ENCODE results near the gene TUBB. TPM values are rescaled to one million over a fixed set of nuclear protein-coding genes. Genes with fewer than 3 reads are reported as not detected.

Gene TUBB
- total and polyA plus RNA-seq, 2 donors (not counting 1 experiment from before 2014, with no cell fraction given) = 102 to 295 TPM

DNA sequence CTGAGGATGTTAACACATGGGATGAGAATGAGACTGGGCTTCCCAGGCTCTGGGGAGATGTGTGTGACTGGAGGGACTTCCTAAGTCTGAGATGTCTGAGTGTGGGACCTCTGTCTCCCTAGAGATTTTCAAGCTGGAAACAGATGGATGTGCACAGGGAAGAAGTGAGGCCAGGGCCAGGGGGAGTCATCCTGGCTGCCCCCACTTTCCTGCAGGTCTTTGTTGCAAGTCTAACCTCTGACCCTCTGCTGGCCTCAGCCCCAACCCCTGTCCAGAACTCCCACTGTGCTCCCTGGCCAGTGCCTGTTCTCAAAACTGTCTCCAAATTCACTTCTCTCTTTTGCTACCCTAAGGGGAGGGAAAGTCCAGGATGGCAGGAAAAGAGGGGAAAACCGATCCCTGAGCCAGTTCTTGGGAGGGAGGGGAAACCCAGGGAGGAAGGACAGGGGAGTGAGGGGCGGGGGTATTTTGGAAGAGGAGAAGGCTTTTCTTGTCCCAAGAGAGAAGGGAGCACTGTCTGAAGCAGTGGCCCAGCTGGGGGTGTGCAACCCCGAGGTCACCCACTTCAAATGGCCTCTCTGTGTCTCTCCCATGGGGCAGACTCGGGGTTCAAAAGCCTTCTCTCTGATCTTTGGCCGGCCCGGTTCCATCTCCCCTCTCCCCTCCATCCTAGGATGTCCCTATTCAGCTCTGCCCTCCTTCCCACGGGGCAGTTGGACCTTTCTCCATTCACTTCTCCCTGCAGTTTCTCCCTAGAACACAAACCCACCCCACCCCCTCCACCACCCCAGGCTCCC is 36.8 kb upstream of the TUBB start:
- WGBS (ENCODE audit: insufficient coverage) = 0% methylated on average over 6 of the region's 7 CpGs
- H3K4me2 ChIP-seq (replicated peaks; ENCODE audit: low read depth, low read length, poor library complexity, severe bottlenecking) = peak overlapping the region; percentile 100
- no peak for DNase-seq
- peak overlapping the region; percentile 91 to 100 (median 97) for H3K4me3 ChIP-seq (ENCODE audit: control extremely low read depth in 1 of 5, extremely low read depth in 1 of 5, insufficient read depth in 1 of 5, low read depth in 2 of 5, low read length in 4 of 5)
- ChIA-PET POLR2A (interaction anchor here (0.6 to 8.7 kb wide), 6 partner anchors 11 to 843 kb away, joined by 3 to 216 read pairs (median 6); partner anchors contain the start of genes DHX16, MDC1 and TUBB), CTCF (interaction anchor here (0.6 to 19.8 kb wide), 4 partner anchors 10 to 200 kb away, joined by 3 to 963 read pairs (median 4); partner anchors contain the start of genes MDC1 and TUBB)
- H3K27ac ChIP-seq (ENCODE audit: low read length in 2 of 2) = peak overlapping the region; percentile 57 to 97
- H3K27me3 ChIP-seq (replicated peaks in 1 of 4; ENCODE audit: control extremely low read depth in 1 of 4, control insufficient read depth in 3 of 4, insufficient read depth in 4 of 4, low read length in 3 of 4) = no peaks in the 10 kb centered on the region
- Mint-ChIP-seq H3K4me1 (peaks cover 69% of the 10 kb centered on the region), H3K9me3 (ENCODE audit: insufficient read depth) (no peaks in the 10 kb centered on the region), H3K4me3 (peak overlapping the region; percentile 97), H3K27me3 (no peaks in the 10 kb centered on the region), H3K27ac (peak overlapping the region; percentile 99)
- intact Hi-C loops (cut with micrococcal nuclease) = no loop called here
- peaks cover 48 to 52% of the 10 kb centered on the region in 2 donors for H3K4me1 ChIP-seq (ENCODE audit: control insufficient read depth in 2 of 2, insufficient read depth in 2 of 2, low read length in 2 of 2)
- TF ChIP-seq, protein P1, sequence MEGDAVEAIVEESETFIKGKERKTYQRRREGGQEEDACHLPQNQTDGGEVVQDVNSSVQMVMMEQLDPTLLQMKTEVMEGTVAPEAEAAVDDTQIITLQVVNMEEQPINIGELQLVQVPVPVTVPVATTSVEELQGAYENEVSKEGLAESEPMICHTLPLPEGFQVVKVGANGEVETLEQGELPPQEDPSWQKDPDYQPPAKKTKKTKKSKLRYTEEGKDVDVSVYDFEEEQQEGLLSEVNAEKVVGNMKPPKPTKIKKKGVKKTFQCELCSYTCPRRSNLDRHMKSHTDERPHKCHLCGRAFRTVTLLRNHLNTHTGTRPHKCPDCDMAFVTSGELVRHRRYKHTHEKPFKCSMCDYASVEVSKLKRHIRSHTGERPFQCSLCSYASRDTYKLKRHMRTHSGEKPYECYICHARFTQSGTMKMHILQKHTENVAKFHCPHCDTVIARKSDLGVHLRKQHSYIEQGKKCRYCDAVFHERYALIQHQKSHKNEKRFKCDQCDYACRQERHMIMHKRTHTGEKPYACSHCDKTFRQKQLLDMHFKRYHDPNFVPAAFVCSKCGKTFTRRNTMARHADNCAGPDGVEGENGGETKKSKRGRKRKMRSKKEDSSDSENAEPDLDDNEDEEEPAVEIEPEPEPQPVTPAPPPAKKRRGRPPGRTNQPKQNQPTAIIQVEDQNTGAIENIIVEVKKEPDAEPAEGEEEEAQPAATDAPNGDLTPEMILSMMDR (IDR thresholded peaks at IDR 0.05) = no peak
- TF ChIP-seq EZH2 (IDR thresholded peaks at IDR 0.05; ENCODE audit: borderline replicate concordance, insufficient read depth, low read depth, low read length, poor library complexity, severe bottlenecking) = no peak
- H2AFZ ChIP-seq (ENCODE audit: insufficient read depth, low read depth, low read length, poor library complexity, severe bottlenecking) = no peak overlapping the region
- H3K9me3 ChIP-seq (ENCODE audit: control extremely low read depth in 1 of 3, control insufficient read depth in 2 of 3, insufficient read depth in 1 of 3, low read length in 2 of 3) = no peaks in the 10 kb centered on the region
- ATAC-seq (ENCODE audit: low read depth) = no peak
- peaks cover 83% of the 10 kb centered on the region for H4K20me1 ChIP-seq (ENCODE audit: control insufficient read depth, insufficient read depth, low read length, poor library complexity, severe bottlenecking)
- H3K9ac ChIP-seq (ENCODE audit: low read length) = peak overlapping the region; percentile 98
- H3K79me2 ChIP-seq (ENCODE audit: control insufficient read depth, insufficient read depth, low read length) = peaks cover 87% of the 10 kb centered on the region
- H3K36me3 ChIP-seq (replicated peaks in 1 of 2; ENCODE audit: control extremely low read depth in 1 of 2, control insufficient read depth in 1 of 2, extremely low read depth in 1 of 2, insufficient read depth in 2 of 2, low read length in 1 of 2) = peaks cover 0 to 32% of the 10 kb centered on the region in 2 experiments

DNA sequence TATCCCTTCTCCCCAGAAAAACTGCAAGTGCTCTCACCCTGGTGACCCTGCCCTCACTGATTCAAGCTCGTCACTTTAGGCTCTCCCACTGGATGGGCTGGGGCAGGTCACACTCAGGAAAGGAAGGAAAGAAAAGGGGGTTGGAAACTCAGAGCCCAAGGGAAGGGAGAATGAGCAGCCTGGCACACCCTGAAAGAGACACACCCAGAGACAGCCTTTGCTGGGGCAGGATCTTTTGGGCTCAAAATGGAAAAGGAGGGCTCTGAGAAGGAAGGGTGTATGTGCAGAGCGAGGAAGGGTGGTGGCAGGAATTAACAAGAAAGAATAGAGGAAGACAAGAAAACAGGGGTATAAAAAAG is 36.2 kb upstream of the TUBB start:
- Histone ChIP-seq H3K36me3 (replicated peaks in 1 of 2; ENCODE audit: control extremely low read depth in 1 of 2, control insufficient read depth in 1 of 2, extremely low read depth in 1 of 2, insufficient read depth in 2 of 2, low read length in 1 of 2) (peaks cover 0 to 26% of the 10 kb centered on the region in 2 experiments), H3K4me2 (replicated peaks; ENCODE audit: low read depth, low read length, poor library complexity, severe bottlenecking) (peak overlapping the region; percentile 100), H3K79me2 (ENCODE audit: control insufficient read depth, insufficient read depth, low read length) (peaks cover 81% of the 10 kb centered on the region), H2AFZ (ENCODE audit: insufficient read depth, low read depth, low read length, poor library complexity, severe bottlenecking) (no peak overlapping the region), H4K20me1 (ENCODE audit: control insufficient read depth, insufficient read depth, low read length, poor library complexity, severe bottlenecking) (peaks cover 77% of the 10 kb centered on the region), H3K27ac (ENCODE audit: low read length in 2 of 2) (peak overlapping the region; percentile 53 to 97), H3K27me3 (replicated peaks in 1 of 4; ENCODE audit: control extremely low read depth in 1 of 4, control insufficient read depth in 3 of 4, insufficient read depth in 4 of 4, low read length in 3 of 4) (no peaks in the 10 kb centered on the region), H3K9me3 (ENCODE audit: control extremely low read depth in 1 of 3, control insufficient read depth in 2 of 3, insufficient read depth in 1 of 3, low read length in 2 of 3) (no peaks in the 10 kb centered on the region), H3K4me1 (ENCODE audit: control insufficient read depth in 2 of 2, insufficient read depth in 2 of 2, low read length in 2 of 2) (peaks cover 50 to 52% of the 10 kb centered on the region in 2 donors), H3K9ac (ENCODE audit: low read length) (peak overlapping the region; percentile 98), H3K4me3 (ENCODE audit: control extremely low read depth in 1 of 5, extremely low read depth in 1 of 5, insufficient read depth in 1 of 5, low read depth in 2 of 5, low read length in 4 of 5) (peak overlapping the region; percentile 91 to 100 (median 97))
- CTCF ChIA-PET = interaction anchor here (0.9 to 19.8 kb wide), 3 partner anchors 10 to 201 kb away, joined by 3 to 963 read pairs (median 3); partner anchors contain the start of genes MDC1 and TUBB
- Mint-ChIP-seq H3K4me1 (peaks cover 72% of the 10 kb centered on the region), H3K27ac (peak overlapping the region; percentile 99), H3K9me3 (ENCODE audit: insufficient read depth) (no peaks in the 10 kb centered on the region), H3K4me3 (peak overlapping the region; percentile 97), H3K27me3 (no peaks in the 10 kb centered on the region)
- POLR2A ChIA-PET = interaction anchor here (0.6 to 8.7 kb wide), 4 partner anchors 36 to 199 kb away, joined by 4 to 216 read pairs (median 8); partner anchors contain the start of genes MDC1 and TUBB
- DNase-seq (no peak), ATAC-seq (ENCODE audit: low read depth) (no peak)
- WGBS (ENCODE audit: insufficient coverage) = 0% methylated on average over 1 of the region's 2 CpGs
- TF ChIP-seq, protein P1 (IDR thresholded peaks at IDR 0.05) = no peak
- no peak for TF ChIP-seq EZH2 (IDR thresholded peaks at IDR 0.05; ENCODE audit: borderline replicate concordance, insufficient read depth, low read depth, low read length, poor library complexity, severe bottlenecking)
- intact Hi-C loops (cut with micrococcal nuclease) = no loop called here

Measured in B cell (primary cell).